Coronary artery (tissue), 2 donors: ENCODE measurements around the gene TBC1D9B.

Experiments used
- DNase-seq: peaks from one replicate; pipeline ENCODE4 v3.0.0-alpha.2; 2017; ENCODE audit warnings: low spot score
- H3K27ac ChIP-seq, 2 donors: fragments of 200-600 bp; sonication (generic); one replicate each; pipeline ENCODE4 v1.5.1; 2016 to 2019
- H3K4me3 ChIP-seq: fragments of 200-600 bp; sonication (generic); 2 replicates; pipeline ENCODE4 v1.5.1; 2016; ENCODE audit warnings: mild to moderate bottlenecking, moderate library complexity
- CTCF ChIP-seq: fragments of 200-600 bp; sonication (generic); IDR thresholded peaks from one replicate; pipeline ENCODE4 v1.5.1; 2019; ENCODE audit warnings: antibody characterized with exemption

The TBC1D9B gene

GRCh38 chr5:179865491-179866240 is 42.0 kb downstream of the TBC1D9B start:
- no peak for DNase-seq
- Histone ChIP-seq H3K27ac (no peak overlapping the region), H3K4me3 (no peak overlapping the region)
- TF ChIP-seq CTCF: no peak

GRCh38 chr5:179864686-179865085 is 43.0 kb downstream of the TBC1D9B start:
- Histone ChIP-seq H3K27ac (no peak overlapping the region), H3K4me3 (no peak overlapping the region)
- TF ChIP-seq CTCF: no peak
- DNase-seq: no peak

- DNase-seq: no peak
- no peak overlapping the region for H3K27ac ChIP-seq
- TF ChIP-seq CTCF: no peak
- no peak overlapping the region for H3K4me3 ChIP-seq
These were observed 44.1 kb downstream of the TBC1D9B start for GRCh38 chr5:179863449-179864085.

GRCh38 chr5:179862891-179863290 is 44.8 kb downstream of the TBC1D9B start:
- no peak overlapping the region for H3K27ac ChIP-seq
- no peak overlapping the region for H3K4me3 ChIP-seq
- no peak for TF ChIP-seq CTCF
- DNase-seq: no peak

GRCh38 chr5:179862296-179862695 is 45.4 kb downstream of the TBC1D9B start:
- no peak for TF ChIP-seq CTCF
- Histone ChIP-seq H3K4me3 (no peak overlapping the region), H3K27ac (no peak overlapping the region)
- no peak for DNase-seq

- no peak for TF ChIP-seq CTCF
- Histone ChIP-seq H3K4me3 (no peak overlapping the region), H3K27ac (no peak overlapping the region)
- no peak for DNase-seq
These were observed 47.4 kb downstream of the TBC1D9B start for GRCh38 chr5:179860301-179860700.
